ENCODE results near the gene PSME2. TPM values are rescaled to one million over a fixed set of nuclear protein-coding genes. Genes with fewer than 3 reads are reported as not detected.

Gene PSME2
- total and polyA plus RNA-seq, 10 of the 15 experiments (the other 5 are each of a cell fraction or from before 2014, with no cell fraction given): 510 to 3,542 (median 913) TPM

DNA sequence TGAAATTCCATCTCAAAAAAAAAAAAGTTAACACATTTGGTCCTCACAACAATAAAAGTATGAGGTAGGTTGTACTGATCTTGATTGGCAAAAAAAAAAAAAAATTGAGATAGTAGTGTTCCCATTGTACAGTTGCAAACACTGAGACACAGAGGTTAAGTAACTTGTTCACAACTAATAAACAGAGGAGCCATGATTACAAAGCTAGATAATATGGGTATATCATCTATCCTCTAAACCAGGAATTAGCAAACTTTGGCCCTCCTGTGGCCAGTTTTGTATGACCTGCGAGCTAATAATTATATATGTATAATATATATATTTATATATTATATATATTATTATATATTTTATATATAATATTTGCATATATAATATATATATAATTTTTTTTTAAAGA is 12.7 kb downstream of the PSME2 start (continued):
- TF ChIP-seq, protein P1, sequence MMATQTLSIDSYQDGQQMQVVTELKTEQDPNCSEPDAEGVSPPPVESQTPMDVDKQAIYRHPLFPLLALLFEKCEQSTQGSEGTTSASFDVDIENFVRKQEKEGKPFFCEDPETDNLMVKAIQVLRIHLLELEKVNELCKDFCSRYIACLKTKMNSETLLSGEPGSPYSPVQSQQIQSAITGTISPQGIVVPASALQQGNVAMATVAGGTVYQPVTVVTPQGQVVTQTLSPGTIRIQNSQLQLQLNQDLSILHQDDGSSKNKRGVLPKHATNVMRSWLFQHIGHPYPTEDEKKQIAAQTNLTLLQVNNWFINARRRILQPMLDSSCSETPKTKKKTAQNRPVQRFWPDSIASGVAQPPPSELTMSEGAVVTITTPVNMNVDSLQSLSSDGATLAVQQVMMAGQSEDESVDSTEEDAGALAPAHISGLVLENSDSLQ (IDR thresholded peaks at IDR 0.05): no peak
- TF ChIP-seq MYC (IDR thresholded peaks at IDR 0.05; ENCODE audit: insufficient read depth, insufficient read length, insufficient replicate concordance, low read length, severe bottlenecking): no peak
- no peak for TF ChIP-seq LARP7 (IDR thresholded peaks at IDR 0.05)
- no peak for TF ChIP-seq ZNF622 (IDR thresholded peaks at IDR 0.05)
- no peak for TF ChIP-seq CHD2 (IDR thresholded peaks at IDR 0.05; ENCODE audit: borderline replicate concordance, low read depth, low read length)
- TF ChIP-seq RELA (IDR thresholded peaks at IDR 0.05; ENCODE audit: borderline replicate concordance, partially characterized antibody): no peak
- TF ChIP-seq, protein P2, sequence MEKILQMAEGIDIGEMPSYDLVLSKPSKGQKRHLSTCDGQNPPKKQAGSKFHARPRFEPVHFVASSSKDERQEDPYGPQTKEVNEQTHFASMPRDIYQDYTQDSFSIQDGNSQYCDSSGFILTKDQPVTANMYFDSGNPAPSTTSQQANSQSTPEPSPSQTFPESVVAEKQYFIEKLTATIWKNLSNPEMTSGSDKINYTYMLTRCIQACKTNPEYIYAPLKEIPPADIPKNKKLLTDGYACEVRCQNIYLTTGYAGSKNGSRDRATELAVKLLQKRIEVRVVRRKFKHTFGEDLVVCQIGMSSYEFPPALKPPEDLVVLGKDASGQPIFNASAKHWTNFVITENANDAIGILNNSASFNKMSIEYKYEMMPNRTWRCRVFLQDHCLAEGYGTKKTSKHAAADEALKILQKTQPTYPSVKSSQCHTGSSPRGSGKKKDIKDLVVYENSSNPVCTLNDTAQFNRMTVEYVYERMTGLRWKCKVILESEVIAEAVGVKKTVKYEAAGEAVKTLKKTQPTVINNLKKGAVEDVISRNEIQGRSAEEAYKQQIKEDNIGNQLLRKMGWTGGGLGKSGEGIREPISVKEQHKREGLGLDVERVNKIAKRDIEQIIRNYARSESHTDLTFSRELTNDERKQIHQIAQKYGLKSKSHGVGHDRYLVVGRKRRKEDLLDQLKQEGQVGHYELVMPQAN (conservative IDR thresholded peaks at IDR 0.05): no peak
- TF ChIP-seq, protein P3, sequence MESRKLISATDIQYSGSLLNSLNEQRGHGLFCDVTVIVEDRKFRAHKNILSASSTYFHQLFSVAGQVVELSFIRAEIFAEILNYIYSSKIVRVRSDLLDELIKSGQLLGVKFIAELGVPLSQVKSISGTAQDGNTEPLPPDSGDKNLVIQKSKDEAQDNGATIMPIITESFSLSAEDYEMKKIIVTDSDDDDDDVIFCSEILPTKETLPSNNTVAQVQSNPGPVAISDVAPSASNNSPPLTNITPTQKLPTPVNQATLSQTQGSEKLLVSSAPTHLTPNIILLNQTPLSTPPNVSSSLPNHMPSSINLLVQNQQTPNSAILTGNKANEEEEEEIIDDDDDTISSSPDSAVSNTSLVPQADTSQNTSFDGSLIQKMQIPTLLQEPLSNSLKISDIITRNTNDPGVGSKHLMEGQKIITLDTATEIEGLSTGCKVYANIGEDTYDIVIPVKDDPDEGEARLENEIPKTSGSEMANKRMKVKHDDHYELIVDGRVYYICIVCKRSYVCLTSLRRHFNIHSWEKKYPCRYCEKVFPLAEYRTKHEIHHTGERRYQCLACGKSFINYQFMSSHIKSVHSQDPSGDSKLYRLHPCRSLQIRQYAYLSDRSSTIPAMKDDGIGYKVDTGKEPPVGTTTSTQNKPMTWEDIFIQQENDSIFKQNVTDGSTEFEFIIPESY (IDR thresholded peaks at IDR 0.05): no peak
- TF ChIP-seq ZZZ3 (IDR thresholded peaks at IDR 0.05; ENCODE audit: control insufficient read depth, insufficient read length, low read depth): no peak
- TF ChIP-seq IKZF1 (conservative IDR thresholded peaks at IDR 0.05): no peak
- TF ChIP-seq SP1 (IDR thresholded peaks at IDR 0.05; ENCODE audit: low read depth, low read length): no peak
